GM12864 (cell line): ENCODE measurements around the gene AGT.

ENCODE experiments used
- DNase-seq: peaks from one replicate; pipeline ENCODE4 v3.0.0-alpha.2; 2011; ENCODE audit warnings: low read depth
- H3K4me3 ChIP-seq: 2 replicates; pipeline ENCODE4 v1.5.1; 2011; ENCODE audit warnings: mild to moderate bottlenecking, low read depth, low read length, control low read depth
- TF ChIP-seq, protein P1 (sequence below): IDR thresholded peaks from 2 replicates; pipeline ENCODE4 v1.5.1; 2011; ENCODE audit warnings: low read depth, mild to moderate bottlenecking, moderate library complexity, low read length, control low read depth, inconsistent platforms; ENCODE audit errors: missing control alignments

AGT gene

DNA sequence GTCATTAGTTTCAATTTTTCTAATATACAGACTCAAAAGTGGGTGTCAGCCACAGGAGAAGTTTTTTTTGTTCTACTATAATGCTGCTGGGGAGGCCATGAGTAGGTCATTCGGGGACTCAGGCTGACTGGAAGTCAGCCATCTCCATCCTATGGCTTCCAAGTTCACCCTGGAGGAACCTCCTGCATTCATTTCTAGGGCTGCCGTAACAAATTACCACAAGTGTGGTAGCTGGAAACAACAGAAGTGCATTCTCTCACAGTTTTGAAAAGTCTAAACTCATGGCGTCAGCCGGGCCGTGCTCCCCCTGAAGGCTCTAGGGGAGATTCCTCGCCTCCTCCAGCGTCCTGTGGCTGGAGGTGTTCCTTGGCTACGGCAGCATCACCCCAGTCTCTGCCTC, 17.7 kb downstream of the AGT start:
- TF ChIP-seq, protein P1, sequence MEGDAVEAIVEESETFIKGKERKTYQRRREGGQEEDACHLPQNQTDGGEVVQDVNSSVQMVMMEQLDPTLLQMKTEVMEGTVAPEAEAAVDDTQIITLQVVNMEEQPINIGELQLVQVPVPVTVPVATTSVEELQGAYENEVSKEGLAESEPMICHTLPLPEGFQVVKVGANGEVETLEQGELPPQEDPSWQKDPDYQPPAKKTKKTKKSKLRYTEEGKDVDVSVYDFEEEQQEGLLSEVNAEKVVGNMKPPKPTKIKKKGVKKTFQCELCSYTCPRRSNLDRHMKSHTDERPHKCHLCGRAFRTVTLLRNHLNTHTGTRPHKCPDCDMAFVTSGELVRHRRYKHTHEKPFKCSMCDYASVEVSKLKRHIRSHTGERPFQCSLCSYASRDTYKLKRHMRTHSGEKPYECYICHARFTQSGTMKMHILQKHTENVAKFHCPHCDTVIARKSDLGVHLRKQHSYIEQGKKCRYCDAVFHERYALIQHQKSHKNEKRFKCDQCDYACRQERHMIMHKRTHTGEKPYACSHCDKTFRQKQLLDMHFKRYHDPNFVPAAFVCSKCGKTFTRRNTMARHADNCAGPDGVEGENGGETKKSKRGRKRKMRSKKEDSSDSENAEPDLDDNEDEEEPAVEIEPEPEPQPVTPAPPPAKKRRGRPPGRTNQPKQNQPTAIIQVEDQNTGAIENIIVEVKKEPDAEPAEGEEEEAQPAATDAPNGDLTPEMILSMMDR, result no peak
- no peak overlapping the region for H3K4me3 ChIP-seq

DNA sequence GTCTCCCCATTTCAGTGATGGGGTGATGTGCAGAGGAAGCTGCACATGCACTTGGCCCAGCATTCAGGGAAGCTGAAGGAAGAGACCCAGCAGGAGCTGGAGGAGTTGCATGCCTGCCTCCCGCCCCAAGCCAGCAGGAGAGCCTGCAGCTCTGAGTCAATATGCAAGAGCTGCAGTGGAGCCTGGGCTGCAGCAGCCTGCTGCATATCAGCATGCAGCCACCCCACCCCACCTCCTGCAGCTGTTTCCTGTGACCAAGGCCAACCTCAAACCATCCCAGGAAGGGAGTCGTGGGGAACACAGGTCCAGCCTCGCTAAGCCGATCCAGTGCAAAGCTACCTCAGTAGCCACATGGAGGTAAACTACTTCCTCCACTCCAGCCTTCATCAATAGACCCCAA, 18.9 kb downstream of the AGT start:
- TF ChIP-seq, protein P1, result no peak
- H3K4me3 ChIP-seq, result no peak overlapping the region
- no peak for DNase-seq

More for the DNA sequence above, 17.7 kb downstream of the AGT start:
- no peak for DNase-seq

DNA sequence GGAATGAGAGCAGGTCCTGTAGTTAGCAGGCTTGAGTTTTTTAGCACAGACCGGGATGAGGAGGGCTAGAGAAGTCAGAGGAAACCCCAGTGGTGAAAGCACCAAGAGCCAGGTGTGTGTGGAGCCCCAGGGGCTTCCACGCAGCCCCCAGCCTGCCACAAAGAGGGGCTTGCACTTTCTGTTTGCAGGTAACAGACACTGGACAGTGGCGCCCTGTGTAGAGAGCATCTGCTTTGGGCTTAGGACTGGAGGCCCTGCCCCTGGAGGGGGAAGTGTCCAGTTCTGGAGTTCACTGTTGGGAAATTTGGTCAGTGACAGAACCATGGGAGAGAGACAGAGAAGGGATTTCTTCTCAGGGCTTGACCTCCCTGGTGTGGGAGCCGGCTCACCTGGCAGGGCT, 19.5 kb downstream of the AGT start:
- TF ChIP-seq, protein P1, result no peak
- H3K4me3 ChIP-seq, result no peak overlapping the region
- DNase-seq, result no peak

DNA sequence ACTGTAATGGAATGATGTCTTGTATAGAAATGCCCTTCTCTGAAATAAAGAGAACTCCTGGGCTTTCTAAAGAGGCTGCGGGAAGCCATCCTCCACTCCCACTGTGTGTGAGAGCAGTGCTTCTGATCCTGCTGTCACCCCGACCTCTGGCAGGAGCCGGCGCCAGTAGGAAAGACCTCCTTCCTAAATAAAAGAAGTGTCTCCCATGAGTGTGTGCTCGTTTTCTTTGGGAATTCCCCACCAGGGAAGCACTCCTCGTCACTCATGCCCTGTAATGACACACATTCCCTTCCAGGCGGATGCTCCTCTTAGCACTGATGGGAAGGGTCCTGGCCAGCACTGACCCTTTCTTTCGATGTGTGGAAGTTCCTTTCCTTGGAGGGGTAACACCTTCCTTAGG, 20.1 kb downstream of the AGT start:
- TF ChIP-seq, protein P1, result no peak
- no peak for DNase-seq
- no peak overlapping the region for H3K4me3 ChIP-seq

DNA sequence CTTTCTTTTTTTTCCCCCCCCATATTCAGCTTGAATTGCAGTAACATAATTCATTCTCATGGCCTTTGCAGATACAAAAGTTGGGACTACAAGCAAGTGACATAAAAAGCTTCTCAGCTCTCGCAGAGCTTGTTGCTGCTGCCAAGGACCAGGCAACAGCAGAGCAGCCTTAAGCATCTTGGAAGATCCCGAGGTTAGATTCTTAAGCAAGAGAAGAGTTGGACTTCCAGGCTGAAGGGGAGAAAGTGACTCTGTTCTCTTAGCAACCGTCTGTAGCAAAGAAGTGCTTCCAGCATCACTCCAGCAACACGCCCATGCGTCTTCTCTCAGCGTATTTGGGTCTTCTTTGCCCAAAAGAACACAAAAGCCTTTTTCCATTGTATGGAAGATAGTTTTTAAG, 20.7 kb downstream of the AGT start:
- H3K4me3 ChIP-seq, result no peak overlapping the region
- TF ChIP-seq, protein P1, result no peak
- no peak for DNase-seq

DNA sequence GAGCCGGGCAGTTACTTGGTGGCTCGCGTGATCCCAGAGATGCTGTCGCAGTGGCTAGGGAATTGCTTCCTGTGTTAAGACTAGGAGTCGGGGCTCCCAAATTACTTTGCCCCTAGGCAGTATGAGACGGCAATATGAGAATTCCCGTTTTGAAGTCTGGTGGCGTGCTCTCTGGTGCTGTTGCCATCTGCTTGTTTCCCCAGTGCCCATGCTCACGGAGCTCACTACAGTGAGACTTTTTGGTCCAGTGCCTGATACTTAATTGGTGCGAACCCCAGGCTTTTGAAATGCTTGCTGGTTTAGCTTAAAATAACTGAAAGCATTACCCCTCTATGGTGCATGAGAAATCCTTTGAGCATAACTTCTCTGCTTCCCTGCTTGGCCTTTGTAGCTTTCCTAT, 22.3 kb downstream of the AGT start:
- DNase-seq, result no peak
- H3K4me3 ChIP-seq, result no peak overlapping the region
- TF ChIP-seq, protein P1, result no peak

DNA sequence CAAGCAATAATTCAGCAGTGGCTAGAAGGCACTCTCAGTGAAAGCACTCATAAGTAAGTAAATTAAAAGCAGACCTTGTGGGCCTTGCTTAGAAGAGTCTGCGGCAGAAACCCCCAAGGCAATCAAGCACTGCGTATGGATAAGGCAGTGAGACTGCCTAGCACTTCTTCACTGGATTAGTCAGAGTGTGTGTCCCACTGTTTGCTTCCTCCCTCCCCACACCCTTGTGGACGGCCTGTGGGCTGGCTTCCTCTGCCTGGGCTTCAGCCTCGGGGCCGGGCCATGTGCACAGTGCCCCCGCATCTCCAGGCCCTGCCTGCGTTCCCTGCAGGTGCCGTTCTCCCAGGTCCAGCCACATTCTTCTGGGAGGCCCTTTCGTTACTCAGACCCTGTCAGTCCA, 23.8 kb downstream of the AGT start:
- H3K4me3 ChIP-seq, result no peak overlapping the region
- TF ChIP-seq, protein P1, result no peak
- DNase-seq, result no peak
